Mesothelial cell of epicardium (in vitro differentiated cells): ENCODE data around the gene ISCA2. TPM values are rescaled to one million over a fixed set of nuclear protein-coding genes. Genes with fewer than 3 reads are reported as not detected.

Experiments
- DNase-seq, 2 experiments: peaks; one replicate each; pipeline ENCODE4 v3.0.0; 2021; ENCODE audit warnings: low spot score in 2 of 2; ENCODE audit not compliant: unreplicated experiment in 2 of 2
- H3K27ac Mint-ChIP-seq: 2 replicates; pipeline ENCODE4 v1.8.0; 2021; ENCODE audit warnings: mixed read lengths
- H3K27me3 Mint-ChIP-seq: 2 replicates; pipeline ENCODE4 v1.8.0; 2021; ENCODE audit warnings: low read depth, mixed read lengths
- H3K36me3 Mint-ChIP-seq: 2 replicates; pipeline ENCODE4 v1.8.0; 2021; ENCODE audit warnings: mixed read lengths
- H3K4me1 Mint-ChIP-seq: 2 replicates; pipeline ENCODE4 v1.8.0; 2021; ENCODE audit warnings: mixed read lengths
- H3K4me3 Mint-ChIP-seq: 2 replicates; pipeline ENCODE4 v1.8.0; 2021; ENCODE audit warnings: mild to moderate bottlenecking, moderate library complexity, mixed read lengths
- H3K9me3 Mint-ChIP-seq: 2 replicates; pipeline ENCODE4 v1.8.0; 2021; ENCODE audit warnings: mixed read lengths
- CTCF ChIP-seq: fragments of 200-600 bp; sonication (generic); IDR thresholded peaks from one replicate; pipeline ENCODE4 v1.5.0; 2021; ENCODE audit warnings: antibody characterized with exemption; ENCODE audit not compliant: unreplicated experiment
- total RNA-seq: library from RNA; stranded (reverse); gene quantifications from 3 replicates; pipeline ENCODE4 v1.2.1, GENCODE V29; 2021

ISCA2 gene
- total RNA-seq, 1 donor from 2014 or later: 24.1 TPM

DNA sequence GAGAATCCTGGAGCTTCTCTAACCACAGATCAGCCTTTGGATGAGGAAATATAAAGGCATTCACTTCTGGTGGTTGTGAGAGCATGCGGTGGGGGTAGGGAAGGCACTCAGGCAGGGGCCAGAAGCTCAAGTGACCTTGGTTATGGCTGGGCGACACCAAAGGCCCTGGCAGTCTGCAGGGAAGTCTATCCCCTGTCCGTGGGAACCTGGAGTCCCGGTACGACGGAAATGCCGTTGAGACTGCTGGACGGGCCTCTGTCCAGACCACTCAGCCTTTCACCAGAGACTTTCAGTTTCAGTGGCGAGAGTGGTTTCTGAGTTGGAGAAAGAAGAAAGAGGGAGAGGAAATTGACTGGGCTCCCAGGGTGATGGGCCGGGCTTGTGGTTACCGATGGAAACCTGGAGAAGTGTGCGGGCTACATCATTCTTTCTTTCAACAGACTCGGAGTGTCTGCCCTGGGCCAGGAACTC lies 20.9 kb downstream of the ISCA2 start:
- Mint-ChIP-seq H3K4me3 (no peak overlapping the region), H3K36me3 (no peaks in the 10 kb centered on the region), H3K4me1 (peaks cover 10% of the 10 kb centered on the region), H3K9me3 (no peaks in the 10 kb centered on the region), H3K27ac (no peak overlapping the region), H3K27me3 (peaks cover 15% of the 10 kb centered on the region)
- TF ChIP-seq CTCF: no peak
- DNase-seq: no peak

GRCh38 chr14:74515891-74516412 lies 22.4 kb downstream of the ISCA2 start:
- Mint-ChIP-seq H3K27me3 (peaks cover 8% of the 10 kb centered on the region), H3K27ac (no peak overlapping the region), H3K9me3 (no peaks in the 10 kb centered on the region), H3K4me1 (peaks cover 10% of the 10 kb centered on the region), H3K4me3 (no peak overlapping the region), H3K36me3 (no peaks in the 10 kb centered on the region)
- DNase-seq: no peak
- no peak for TF ChIP-seq CTCF

- no peak overlapping the region for H3K4me3 Mint-ChIP-seq
Observed at GRCh38 chr14:74516451-74517160, 23.0 kb downstream of the ISCA2 start.

GRCh38 chr14:74517731-74518130 lies 24.2 kb downstream of the ISCA2 start:
- Mint-ChIP-seq H3K4me3 (no peak overlapping the region), H3K27ac (no peak overlapping the region), H3K36me3 (no peaks in the 10 kb centered on the region), H3K9me3 (no peaks in the 10 kb centered on the region), H3K27me3 (no peaks in the 10 kb centered on the region), H3K4me1 (peaks cover 10% of the 10 kb centered on the region)
- no peak for TF ChIP-seq CTCF
- DNase-seq: no peak

More at GRCh38 chr14:74516451-74517160, 23.0 kb downstream of the ISCA2 start:
- no peak for TF ChIP-seq CTCF
- no peaks in the 10 kb centered on the region for H3K36me3 Mint-ChIP-seq
- DNase-seq: no peak
- peaks cover 3% of the 10 kb centered on the region for H3K27me3 Mint-ChIP-seq
- H3K27ac Mint-ChIP-seq: no peak overlapping the region
- no peaks in the 10 kb centered on the region for H3K9me3 Mint-ChIP-seq
- H3K4me1 Mint-ChIP-seq: peaks cover 10% of the 10 kb centered on the region

GRCh38 chr14:74518221-74518620 lies 24.7 kb downstream of the ISCA2 start:
- Mint-ChIP-seq H3K4me1 (peaks cover 10% of the 10 kb centered on the region), H3K27me3 (no peaks in the 10 kb centered on the region), H3K27ac (no peak overlapping the region), H3K9me3 (no peaks in the 10 kb centered on the region), H3K4me3 (no peak overlapping the region), H3K36me3 (no peaks in the 10 kb centered on the region)
- no peak for TF ChIP-seq CTCF
- no peak for DNase-seq
